Trophoblast cell (in vitro differentiated cells and primary cell): ENCODE data around the gene HIVEP1.
A peak's percentile ranks its signal among the peaks of the same experiment; 100 is the strongest.

Experiments
- DNase-seq, 2 donors: peaks; one replicate each; pipeline ENCODE4 v3.0.0-alpha.2; 2016
- H2AFZ ChIP-seq: 2 replicates; pipeline ENCODE4 v1.6.1; 2013; ENCODE audit warnings: low read length, moderate library complexity, mild to moderate bottlenecking; ENCODE audit not compliant: insufficient read depth, poor library complexity
- H2AK5ac ChIP-seq: 2 replicates; pipeline ENCODE4 v1.6.1; 2013; ENCODE audit warnings: mild to moderate bottlenecking, low read length
- H2BK120ac ChIP-seq: 2 replicates; pipeline ENCODE4 v1.6.1; 2013; ENCODE audit warnings: low read length, mild to moderate bottlenecking, moderate library complexity; ENCODE audit not compliant: insufficient read depth, poor library complexity
- H2BK12ac ChIP-seq: 2 replicates; pipeline ENCODE4 v1.6.1; 2013; ENCODE audit warnings: mild to moderate bottlenecking, low read length, moderate library complexity
- H2BK5ac ChIP-seq: 2 replicates; pipeline ENCODE4 v1.6.1; 2013; ENCODE audit warnings: low read length, low read depth, moderate library complexity, mild to moderate bottlenecking; ENCODE audit not compliant: poor library complexity
- H3K14ac ChIP-seq: 2 replicates; pipeline ENCODE4 v1.6.1; 2013; ENCODE audit warnings: mild to moderate bottlenecking, low read length
- H3K18ac ChIP-seq: 2 replicates; pipeline ENCODE4 v1.6.1; 2013; ENCODE audit warnings: mild to moderate bottlenecking, low read length
- H3K23ac ChIP-seq: 2 replicates; pipeline ENCODE4 v1.6.1; 2013; ENCODE audit warnings: low read length
- H3K27ac ChIP-seq: 2 replicates; pipeline ENCODE4 v1.5.1; 2013; ENCODE audit warnings: low read depth, mild to moderate bottlenecking, inconsistent platforms, low read length, moderate library complexity
- H3K27me3 ChIP-seq: 2 replicates; pipeline ENCODE4 v1.6.1; 2013; ENCODE audit warnings: inconsistent platforms, mild to moderate bottlenecking, low read length, moderate library complexity; ENCODE audit not compliant: insufficient read depth
- H3K36me3 ChIP-seq, 2 experiments: 1 replicate in 1 of 2; 2 replicates in 1 of 2; pipeline ENCODE4 v1.6.1; 2013; ENCODE audit warnings: low read length in 2 of 2, mild to moderate bottlenecking in 2 of 2, moderate library complexity in 1 of 2; ENCODE audit not compliant: insufficient read depth in 2 of 2, control insufficient read depth in 1 of 2
- H3K4ac ChIP-seq: 2 replicates; pipeline ENCODE4 v1.6.1; 2013; ENCODE audit warnings: low read depth, mild to moderate bottlenecking, low read length, moderate library complexity
- H3K4me1 ChIP-seq, 2 experiments: 1 replicate in 1 of 2; 2 replicates in 1 of 2; pipeline ENCODE4 v1.6.1; 2013; ENCODE audit warnings: low read length in 2 of 2, mild to moderate bottlenecking in 2 of 2, moderate library complexity in 1 of 2; ENCODE audit not compliant: insufficient read depth in 2 of 2, control insufficient read depth in 1 of 2
- H3K4me2 ChIP-seq: 2 replicates; pipeline ENCODE4 v1.6.1; 2013; ENCODE audit warnings: inconsistent platforms, mild to moderate bottlenecking, low read length, moderate library complexity
- H3K4me3 ChIP-seq: 2 replicates; pipeline ENCODE4 v1.5.1; 2013; ENCODE audit warnings: mild to moderate bottlenecking, low read depth, low read length, inconsistent platforms
- H3K79me1 ChIP-seq: one replicate; pipeline ENCODE4 v1.6.1; 2013; ENCODE audit warnings: low read length
- H3K79me2 ChIP-seq: 2 replicates; pipeline ENCODE4 v1.6.1; 2013; ENCODE audit warnings: low read length, mild to moderate bottlenecking; ENCODE audit not compliant: control insufficient read depth, insufficient read depth, poor library complexity
- H3K9ac ChIP-seq: 2 replicates; pipeline ENCODE4 v1.6.1; 2013; ENCODE audit warnings: mild to moderate bottlenecking, low read length
- H3K9me3 ChIP-seq: 2 replicates; pipeline ENCODE4 v1.6.1; 2013; ENCODE audit warnings: low read depth, mild to moderate bottlenecking, control low read depth, inconsistent platforms, low read length; ENCODE audit not compliant: insufficient read depth
- H4K12ac ChIP-seq: 2 replicates; pipeline ENCODE4 v1.6.1; 2013; ENCODE audit warnings: low read depth, mild to moderate bottlenecking, low read length, moderate library complexity
- H4K8ac ChIP-seq: 2 replicates; pipeline ENCODE4 v1.6.1; 2013; ENCODE audit warnings: low read depth, mild to moderate bottlenecking, low read length, moderate library complexity
- H4K91ac ChIP-seq: one replicate; pipeline ENCODE4 v1.6.1; 2013; ENCODE audit warnings: low read depth, mild to moderate bottlenecking, low read length, moderate library complexity
- WGBS: extraction: QIAGEN DNeasy Blood & Tissue Kit; methylation state at CpG from one replicate; pipeline ENCODE4 v1.1.7; 2013; ENCODE audit warnings: missing lambda C conversion rate; ENCODE audit not compliant: insufficient read length, insufficient coverage; ENCODE audit errors: extremely low coverage; 5-methylcytosine and 5-hydroxymethylcytosine counted together

Gene HIVEP1

DNA sequence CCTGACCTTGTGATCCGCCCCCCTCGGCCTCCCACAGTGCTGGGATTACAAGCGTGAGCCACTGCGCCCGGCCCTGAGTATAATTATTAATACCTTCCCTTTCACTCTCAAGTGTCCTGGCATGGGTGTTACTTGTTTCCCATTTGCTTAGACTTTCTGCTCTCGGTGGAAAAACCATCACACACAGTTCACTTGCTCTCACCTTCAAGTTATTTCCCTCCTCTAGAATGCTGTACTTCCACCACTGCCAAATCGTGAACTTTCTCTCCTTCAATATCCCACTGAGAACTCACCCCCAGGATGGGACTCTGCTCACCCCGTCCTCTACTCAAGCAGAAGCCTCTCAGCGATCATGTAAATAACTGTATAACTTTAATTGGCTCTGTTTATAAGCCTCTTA lies 4.6 kb upstream of the HIVEP1 start:
- Histone ChIP-seq H2AK5ac (no peak overlapping the region), H3K4me2 (no peak overlapping the region), H4K8ac (no peak overlapping the region), H3K14ac (no peak overlapping the region), H4K12ac (no peak overlapping the region), H3K27me3 (no peaks in the 10 kb centered on the region), H3K79me2 (peaks cover 9% of the 10 kb centered on the region), H2BK12ac (no peak overlapping the region), H3K23ac (no peak overlapping the region), H3K36me3 (no peaks in the 10 kb centered on the region), H3K9ac (no peak overlapping the region), H3K9me3 (no peaks in the 10 kb centered on the region), H3K4ac (no peak overlapping the region), H3K79me1 (peaks cover 15% of the 10 kb centered on the region), H3K4me1 (peaks cover 2 to 4% of the 10 kb centered on the region in 2 experiments), H2BK120ac (no peak overlapping the region), H2BK5ac (no peak overlapping the region), H3K4me3 (no peak overlapping the region), H4K91ac (no peak overlapping the region), H2AFZ (no peak overlapping the region), H3K27ac (no peak overlapping the region), H3K18ac (no peak overlapping the region)
- DNase-seq: no peak
- no CpG with 5 or more reads among the region's 9 CpGs for WGBS

DNA sequence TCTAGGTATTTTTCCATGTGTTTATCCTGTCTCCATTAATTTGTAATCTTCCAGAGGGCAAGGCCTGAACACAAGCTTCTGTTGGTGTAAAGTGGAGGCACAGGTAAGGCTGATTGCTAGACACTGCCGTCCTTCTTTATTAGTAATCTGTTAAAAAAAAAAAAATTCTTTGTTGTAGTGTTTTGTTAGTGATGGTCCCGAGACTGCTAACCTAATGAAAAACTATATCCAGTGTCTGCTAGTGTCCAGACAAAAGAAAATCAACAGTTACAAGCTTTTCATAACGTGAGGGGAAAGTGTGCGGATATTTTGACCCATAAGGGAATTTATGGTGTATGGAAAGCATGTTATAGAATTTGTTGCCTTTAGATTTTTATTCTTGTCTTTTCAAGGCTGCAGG lies 4.2 kb upstream of the HIVEP1 start:
- peaks cover 2 to 4% of the 10 kb centered on the region in 2 experiments for H3K4me1 ChIP-seq
- H4K8ac ChIP-seq: no peak overlapping the region
- no peak overlapping the region for H3K9ac ChIP-seq
- H3K36me3 ChIP-seq: no peaks in the 10 kb centered on the region
- H3K79me1 ChIP-seq: peaks cover 19% of the 10 kb centered on the region
- H2BK5ac ChIP-seq: no peak overlapping the region
- WGBS: no CpG with 5 or more reads among the region's 4 CpGs
- H2BK12ac ChIP-seq: no peak overlapping the region
- H3K4ac ChIP-seq: no peak overlapping the region
- no peaks in the 10 kb centered on the region for H3K27me3 ChIP-seq
- no peak overlapping the region for H3K23ac ChIP-seq
- H3K27ac ChIP-seq: peak overlapping the region; percentile 98
- H3K18ac ChIP-seq: no peak overlapping the region
- H4K91ac ChIP-seq: no peak overlapping the region
- DNase-seq: no peak
- H3K9me3 ChIP-seq: no peaks in the 10 kb centered on the region
- peaks cover 12% of the 10 kb centered on the region for H3K79me2 ChIP-seq
- peak overlapping the region; percentile 83 for H3K4me2 ChIP-seq
- no peak overlapping the region for H3K14ac ChIP-seq
- H4K12ac ChIP-seq: no peak overlapping the region
- no peak overlapping the region for H2BK120ac ChIP-seq
- H3K4me3 ChIP-seq: no peak overlapping the region
- H2AK5ac ChIP-seq: no peak overlapping the region
- no peak overlapping the region for H2AFZ ChIP-seq

DNA sequence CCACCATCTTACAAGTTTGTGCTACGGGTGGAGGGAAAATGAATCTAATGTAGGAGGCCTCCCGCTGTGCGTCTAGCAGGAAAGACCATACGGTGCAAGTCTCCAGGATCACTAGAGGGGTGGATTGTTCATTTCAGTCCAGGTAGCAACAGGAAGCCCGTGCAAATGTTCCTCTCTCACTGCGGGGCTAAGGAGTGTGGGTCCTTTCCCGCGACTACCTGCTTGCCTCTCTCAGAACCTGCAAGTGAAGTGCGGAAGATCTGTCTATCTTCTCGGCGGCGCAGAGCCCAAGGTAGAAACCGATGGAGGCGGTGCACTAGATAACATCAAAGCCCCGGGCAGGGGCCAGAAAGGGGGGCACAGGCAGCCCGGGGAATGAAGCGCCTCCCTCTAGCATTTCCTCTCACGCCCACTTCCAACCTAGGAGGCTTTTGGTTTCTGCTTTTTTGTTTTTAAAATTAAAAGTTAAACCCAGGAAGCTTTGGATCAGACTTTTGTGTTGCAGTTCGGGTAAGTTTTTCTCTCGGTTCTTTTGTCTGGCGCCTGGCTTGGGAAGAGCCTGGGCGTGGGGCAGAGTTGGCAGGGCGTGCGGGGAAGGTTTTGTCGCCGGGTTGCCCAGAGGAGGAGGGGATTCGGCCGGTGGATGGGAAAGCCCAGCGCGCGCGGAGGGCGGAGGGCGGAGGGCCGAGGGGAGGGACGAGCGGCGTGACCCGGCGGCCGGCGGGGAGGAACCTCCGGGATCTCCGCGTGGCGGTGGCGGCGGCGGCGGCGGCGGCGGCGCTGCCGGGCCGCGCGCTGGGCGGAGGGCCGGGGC lies 3.5 kb upstream of the HIVEP1 start:
- Histone ChIP-seq H2BK12ac (peak overlapping the region; percentile 37), H3K79me2 (peaks cover 13% of the 10 kb centered on the region), H2BK120ac (peak overlapping the region; percentile 96), H3K36me3 (no peaks in the 10 kb centered on the region), H3K9me3 (no peaks in the 10 kb centered on the region), H3K18ac (peak overlapping the region; percentile 83), H3K4me3 (peak overlapping the region; percentile 90), H3K14ac (peak overlapping the region; percentile 67), H3K23ac (no peak overlapping the region), H3K9ac (peak overlapping the region; percentile 39), H2AFZ (peak overlapping the region; percentile 91), H3K27me3 (no peaks in the 10 kb centered on the region), H3K27ac (peak overlapping the region; percentile 98), H3K4ac (peak overlapping the region; percentile 43), H2AK5ac (no peak overlapping the region), H2BK5ac (peak overlapping the region; percentile 80), H4K91ac (peak overlapping the region; percentile 92), H3K79me1 (peaks cover 23% of the 10 kb centered on the region), H3K4me1 (peaks cover 2 to 5% of the 10 kb centered on the region in 2 experiments), H4K12ac (peak overlapping the region; percentile 35), H3K4me2 (peak overlapping the region; percentile 83), H4K8ac (peak overlapping the region; percentile 89)
- peak; percentile 69 to 77 for DNase-seq
- no CpG with 5 or more reads among the region's 60 CpGs for WGBS

DNA sequence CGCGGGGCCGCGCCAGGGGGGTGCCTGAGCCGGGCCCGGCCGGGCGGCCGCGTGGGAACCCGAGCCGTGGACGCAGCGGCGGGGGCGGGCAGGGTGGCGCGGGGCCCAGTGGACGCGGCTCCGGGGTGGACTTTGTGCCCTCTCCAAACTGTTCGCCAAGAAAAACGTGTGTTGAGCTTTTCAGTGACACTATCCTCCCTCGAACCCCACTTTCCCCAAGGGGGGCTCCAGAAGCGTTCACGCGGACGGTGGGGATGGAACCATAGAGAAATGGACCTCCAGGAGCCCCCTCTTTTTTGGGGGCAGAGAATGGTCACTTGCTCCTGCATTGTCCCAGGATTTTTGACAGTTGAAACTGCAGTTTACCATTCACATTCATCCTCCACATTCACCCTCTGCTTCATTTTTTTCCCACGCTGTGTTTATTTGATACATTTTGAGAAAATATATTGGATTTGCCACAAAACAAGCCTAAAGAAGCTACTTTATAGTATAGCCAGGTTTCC lies 2.9 kb upstream of the HIVEP1 start:
- Histone ChIP-seq H2BK120ac (peak overlapping the region; percentile 95), H3K14ac (peak overlapping the region; percentile 95), H2BK12ac (peak overlapping the region; percentile 54), H3K4ac (peak overlapping the region; percentile 67), H3K4me3 (peak overlapping the region; percentile 90), H2BK5ac (peak overlapping the region; percentile 89), H3K9ac (peak overlapping the region; percentile 97), H3K27me3 (no peaks in the 10 kb centered on the region), H4K8ac (peak overlapping the region; percentile 69), H3K23ac (no peak overlapping the region), H2AFZ (peak overlapping the region; percentile 30), H2AK5ac (no peak overlapping the region), H3K79me1 (peaks cover 23% of the 10 kb centered on the region), H3K36me3 (no peaks in the 10 kb centered on the region), H3K79me2 (peaks cover 13% of the 10 kb centered on the region), H3K18ac (peak overlapping the region; percentile 92), H3K9me3 (no peaks in the 10 kb centered on the region), H3K4me1 (peaks cover 2 to 5% of the 10 kb centered on the region in 2 experiments), H4K12ac (peak overlapping the region; percentile 64), H4K91ac (peak overlapping the region; percentile 92), H3K4me2 (peak overlapping the region; percentile 83), H3K27ac (peak overlapping the region; percentile 98)
- no CpG with 5 or more reads among the region's 29 CpGs for WGBS
- DNase-seq: no peak
